HG02588 (cell line): ENCODE results near the gene ADH7.
"Not testable (repeated sequence)": the region's sequence is repeated elsewhere in the genome, so short reads cannot be mapped to it uniquely, and the experiment has no call there.

Experiments
- ATAC-seq: cut with Tn5 transposase; IDR thresholded peaks from one replicate; pipeline ENCODE4 v1.9.1; 2021; ENCODE audit warnings: mild to moderate bottlenecking, moderate library complexity; ENCODE audit not compliant: unreplicated experiment

The ADH7 gene

DNA sequence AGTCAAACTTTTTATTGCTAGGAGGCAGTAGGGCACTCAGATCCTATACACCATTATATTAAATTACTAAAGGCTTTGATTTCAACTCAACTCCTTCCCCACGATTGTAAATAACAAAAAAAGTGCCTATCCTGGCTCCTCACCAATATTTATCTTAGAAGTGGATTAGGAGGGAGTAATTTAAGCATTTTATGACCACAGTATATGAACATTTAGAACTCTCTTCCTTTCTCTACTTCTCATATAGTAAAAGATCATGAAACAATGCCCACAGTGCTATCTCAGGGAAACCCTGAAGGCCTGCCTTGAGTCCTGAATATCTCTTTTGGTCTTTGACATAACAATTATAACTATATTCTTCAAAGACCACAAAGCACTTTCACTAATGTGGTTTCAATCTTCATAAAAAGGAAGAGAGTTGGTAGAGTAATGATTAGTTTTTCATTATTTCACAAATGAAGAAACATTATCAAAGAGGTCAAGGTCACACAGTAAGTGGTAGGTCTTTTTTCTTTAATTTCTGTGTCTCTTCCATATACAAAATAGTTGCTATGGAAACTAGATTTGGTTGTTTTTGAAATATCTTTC is 53.5 kb downstream of the ADH7 start:
- no peak for ATAC-seq

DNA sequence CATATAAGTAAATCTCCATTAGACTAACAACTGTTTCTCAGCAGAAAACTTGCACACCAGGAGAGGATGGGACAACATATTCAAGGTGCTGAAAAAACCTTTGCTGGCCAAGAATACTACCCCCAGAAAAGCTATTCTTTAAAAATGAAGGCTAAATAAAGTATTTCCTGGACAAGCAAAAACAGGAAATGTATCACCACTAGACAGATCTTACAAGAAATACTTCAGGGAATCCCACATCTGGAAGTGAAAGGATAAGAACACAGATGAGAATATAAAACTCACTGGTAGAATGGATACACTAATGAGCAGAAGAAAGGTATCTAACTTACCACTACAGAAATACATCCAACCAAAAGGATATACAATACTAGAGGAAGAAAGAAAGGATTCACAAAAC is 55.6 kb downstream of the ADH7 start:
- ATAC-seq = no peak

DNA sequence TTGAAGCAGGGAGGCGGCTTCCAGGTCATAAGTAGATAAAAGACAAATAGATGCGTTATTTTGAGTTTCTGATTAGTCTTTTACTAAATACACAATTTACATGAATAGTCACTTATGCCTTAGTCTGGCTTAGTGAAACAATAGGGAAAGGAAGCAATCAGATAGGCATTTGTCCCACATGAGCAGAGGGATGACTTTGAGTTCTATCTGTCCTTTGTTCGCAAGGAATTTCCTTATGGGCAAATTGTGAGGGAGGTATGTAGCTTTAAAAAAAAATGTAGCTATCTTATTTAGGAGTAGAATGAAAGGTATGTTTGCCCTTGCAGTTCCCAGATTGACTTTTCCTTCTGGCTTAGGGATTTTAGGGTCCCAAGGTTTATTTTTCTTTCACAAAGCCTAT is 56.3 kb downstream of the ADH7 start:
- ATAC-seq = no peak

DNA sequence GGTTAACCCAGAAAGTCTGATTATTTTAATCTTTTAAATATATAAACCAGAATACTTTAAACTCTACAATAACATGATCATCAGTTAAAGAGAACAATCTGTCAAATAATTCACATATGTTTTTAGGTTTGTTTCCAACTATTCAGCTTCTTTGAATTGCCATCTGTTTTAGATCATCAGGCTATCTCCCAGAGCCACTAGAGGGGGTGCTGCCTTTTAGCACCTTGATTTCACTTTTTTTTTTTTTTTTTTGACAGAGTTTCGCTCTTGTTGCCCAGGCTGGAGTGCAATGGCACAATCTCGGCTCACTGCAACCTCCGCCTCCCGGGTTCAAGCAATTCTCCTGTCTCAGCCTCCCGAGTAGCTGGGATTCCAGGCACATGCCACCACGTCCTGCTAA is 57.8 kb downstream of the ADH7 start:
- not testable (repeated sequence) for ATAC-seq

DNA sequence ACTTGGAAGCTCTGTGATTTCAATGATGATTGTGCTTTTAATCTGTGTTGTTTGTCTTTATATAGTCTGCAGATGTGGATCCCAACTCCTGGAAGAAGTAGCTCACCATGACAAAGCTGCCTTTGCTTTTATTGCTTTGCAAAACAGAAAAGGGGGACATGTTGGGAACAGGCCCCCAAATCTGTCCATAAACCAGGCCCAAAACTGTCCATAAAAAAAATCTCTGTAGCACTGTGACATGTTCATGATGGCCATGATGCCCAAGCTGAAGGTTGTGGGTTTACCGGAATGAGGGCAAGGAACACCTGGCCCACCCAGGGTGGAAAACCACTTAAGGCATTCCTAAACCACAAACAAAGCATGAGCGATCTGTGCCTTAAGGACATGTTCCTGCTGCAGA is 62.7 kb downstream of the ADH7 start:
- ATAC-seq = not testable (repeated sequence)

DNA sequence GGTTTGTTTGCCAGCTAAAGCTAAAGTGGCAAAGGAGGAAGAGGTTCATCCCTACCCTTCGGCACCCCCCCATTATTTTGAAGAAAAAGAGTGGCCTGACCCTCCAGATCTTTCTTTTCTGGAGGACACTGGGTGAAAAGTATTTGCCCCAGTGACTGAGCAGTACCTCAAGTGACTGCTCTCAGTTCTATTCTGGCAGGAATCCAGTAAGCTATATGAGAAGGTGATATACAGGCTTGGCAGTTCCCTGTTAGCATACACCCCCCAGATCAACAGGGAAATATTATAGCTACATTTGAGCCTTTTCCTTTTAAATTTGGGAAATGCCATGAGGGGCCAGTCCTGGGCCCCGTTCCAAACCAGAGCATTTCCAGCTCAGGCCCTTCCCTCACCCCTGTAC is 67.3 kb downstream of the ADH7 start:
- not testable (repeated sequence) for ATAC-seq

DNA sequence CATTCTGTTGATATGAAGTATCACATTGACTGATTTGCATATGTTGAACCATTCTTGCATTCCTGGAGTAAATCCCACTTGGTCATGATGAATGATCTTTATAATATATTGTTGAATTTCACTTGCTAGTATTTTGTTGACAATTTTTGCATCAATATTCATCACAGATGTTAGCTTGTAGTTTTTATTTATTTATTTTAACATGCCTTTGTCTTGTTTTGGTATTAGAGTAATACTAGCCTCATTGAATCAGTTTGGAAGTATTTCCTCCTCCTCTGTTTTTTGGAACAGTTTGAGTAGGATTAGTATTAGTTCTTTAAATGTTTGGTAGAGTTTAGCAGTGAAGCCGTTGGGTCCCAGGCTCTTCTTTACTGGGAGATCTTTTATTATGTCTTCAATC is 68.7 kb downstream of the ADH7 start:
- no peak for ATAC-seq

DNA sequence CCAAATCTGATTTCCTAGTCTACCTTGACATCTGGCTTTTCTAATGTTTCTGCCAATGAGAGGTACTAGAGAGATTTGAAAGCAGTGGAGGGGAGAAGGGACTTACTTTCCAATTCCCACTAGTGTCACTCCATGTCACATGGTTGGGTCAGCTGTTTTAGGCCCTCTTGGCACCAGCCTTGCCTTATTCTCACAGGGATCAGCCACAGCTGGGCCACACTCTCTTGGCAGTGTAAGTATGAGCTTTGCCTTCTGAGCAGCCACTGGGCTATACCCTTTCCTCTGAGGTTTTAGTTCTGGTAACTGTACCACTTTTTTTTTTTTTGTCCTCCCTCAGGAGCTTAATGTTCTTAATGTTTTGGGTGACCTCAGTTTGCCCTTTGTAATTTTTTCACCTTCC is 72.4 kb downstream of the ADH7 start:
- no peak for ATAC-seq
